Eye (tissue), 1 donor: ENCODE data around the gene COPB2.
"Not testable (repeated sequence)": the region's sequence is repeated elsewhere in the genome, so short reads cannot be mapped to it uniquely, and the experiment has no call there.

ENCODE experiments used
- DNase-seq: peaks from one replicate; pipeline ENCODE4 v3.0.0-alpha.2; 2015

The COPB2 gene

DNA sequence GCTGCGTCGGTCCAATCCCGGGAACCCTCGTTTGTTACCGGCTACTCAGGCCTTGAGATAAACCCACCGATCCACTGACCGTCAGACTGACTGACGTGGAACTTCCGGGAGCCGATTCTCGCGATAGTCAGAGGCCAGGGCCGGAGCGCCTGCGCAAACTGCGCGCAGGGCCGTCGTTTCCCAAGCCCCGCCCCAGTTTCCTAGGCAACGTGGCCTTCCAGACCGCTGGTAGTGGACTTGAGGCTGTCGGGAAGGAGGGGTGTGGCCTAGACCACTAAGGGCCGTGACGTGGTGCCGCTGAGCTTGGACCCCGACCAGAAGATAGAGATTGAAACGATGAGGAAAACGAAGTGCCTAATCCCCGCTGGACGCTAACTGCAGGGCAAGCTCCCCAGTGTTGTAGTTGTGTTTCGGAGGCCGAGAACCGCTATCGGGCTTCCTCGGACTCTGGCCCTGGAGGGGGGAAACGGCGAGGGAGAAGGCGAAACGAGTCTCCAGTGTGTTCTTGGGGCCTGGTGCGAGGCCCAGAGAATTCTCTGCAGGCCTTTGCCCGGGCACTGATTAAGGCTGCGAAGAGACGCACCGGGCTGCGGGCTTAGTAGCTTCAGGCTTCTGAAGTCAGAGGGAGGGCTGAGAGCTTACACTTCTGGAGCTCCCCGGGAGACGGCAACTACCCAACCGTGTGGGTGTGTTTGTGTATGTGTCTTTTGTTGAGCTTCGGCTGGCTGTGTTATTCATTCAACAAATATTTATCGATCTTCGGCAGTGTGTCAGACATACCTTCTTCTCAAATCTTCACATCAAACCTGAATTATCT is at the start of gene COPB2:
Gene COPB2, minus strand, starts transcription at position 96 of the 817 bp plus-strand sequence. CDS start 97 bp downstream, outside the sequence.
- DNase-seq, result peak; percentile 100

DNA sequence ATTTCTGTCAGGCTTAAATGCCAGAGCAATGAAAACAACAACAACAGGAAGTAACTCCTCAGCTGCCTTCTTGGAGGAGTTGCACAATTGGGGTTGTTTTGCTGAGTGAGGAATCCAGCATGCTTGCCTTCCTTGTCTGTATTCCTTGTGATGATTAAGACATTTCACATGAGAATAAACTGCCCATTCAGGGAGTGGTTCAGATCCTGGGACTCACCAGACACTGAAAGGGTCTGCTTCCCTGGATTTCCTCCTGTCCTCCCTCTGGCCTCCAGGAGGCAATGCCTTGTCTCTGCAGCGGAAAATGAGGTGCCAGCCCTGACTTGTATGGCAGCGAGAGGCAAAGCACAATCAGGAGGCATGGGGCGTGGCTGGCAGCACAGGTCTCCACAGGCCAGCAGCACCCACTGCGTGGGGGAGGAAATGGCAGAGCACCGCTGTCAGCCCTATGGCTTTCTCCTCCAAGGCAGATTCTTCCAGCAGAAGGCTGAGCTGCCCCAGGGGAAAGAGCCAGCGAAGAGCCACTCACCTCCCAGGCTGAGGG is 45.4 kb upstream of the COPB2 start:
- DNase-seq, result no peak

DNA sequence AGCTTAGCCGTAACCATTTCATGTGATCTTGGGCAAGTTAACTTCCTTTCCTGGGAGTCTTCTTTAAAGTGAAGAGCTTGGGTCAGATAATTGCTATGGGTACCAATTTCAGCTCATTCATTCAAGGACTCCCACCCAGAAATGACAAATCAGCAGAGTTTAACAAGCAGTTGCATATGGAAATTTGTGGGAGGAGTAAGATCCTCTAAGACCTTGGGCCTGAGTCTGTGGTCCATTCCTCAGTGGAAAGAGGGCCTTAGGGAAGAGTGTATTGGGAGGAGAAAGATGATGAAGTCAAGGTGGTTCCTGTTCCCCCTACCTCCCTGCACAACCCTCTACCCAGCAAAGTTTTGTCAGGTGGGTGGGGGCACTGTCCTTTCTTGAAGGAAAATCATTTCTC is 44.8 kb upstream of the COPB2 start:
- no peak for DNase-seq

DNA sequence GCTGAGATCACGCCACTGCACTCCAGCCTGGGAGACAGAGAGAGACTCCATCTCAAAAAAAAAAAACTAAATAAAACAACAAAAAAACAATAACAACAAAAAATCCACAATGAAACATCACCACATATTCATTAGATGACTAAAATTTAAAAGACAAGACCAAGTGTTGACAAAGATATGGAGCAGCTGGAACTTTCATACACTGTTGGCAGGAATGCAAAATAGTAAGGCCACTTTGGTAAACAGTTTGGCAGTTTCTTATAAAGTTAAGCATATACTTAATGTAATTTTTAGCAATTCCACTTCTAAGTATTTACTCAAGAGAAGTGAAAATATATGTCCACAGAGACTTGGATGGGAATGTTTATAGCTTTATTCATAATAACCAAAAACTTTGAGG is 43.6 kb upstream of the COPB2 start:
- no peak for DNase-seq

DNA sequence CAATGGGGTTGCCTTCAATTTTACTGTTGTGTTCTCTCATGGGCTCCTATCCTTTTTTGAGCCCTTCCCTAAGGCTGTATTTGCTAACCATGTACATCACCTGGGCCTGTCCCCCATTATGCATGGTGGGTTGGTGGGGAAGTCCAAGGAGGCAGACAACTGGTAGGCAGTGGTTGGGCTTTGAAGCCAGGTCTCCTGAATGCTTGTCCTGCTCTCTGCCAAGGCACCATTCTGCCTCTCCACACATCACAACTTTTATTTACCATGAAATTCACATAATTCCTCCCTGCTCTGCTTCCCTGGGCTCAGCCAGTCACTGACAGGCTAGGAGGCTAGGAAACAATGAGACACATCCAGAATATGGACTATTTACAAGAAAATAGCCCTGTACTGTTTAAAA is 41.0 kb upstream of the COPB2 start:
- no peak for DNase-seq

DNA sequence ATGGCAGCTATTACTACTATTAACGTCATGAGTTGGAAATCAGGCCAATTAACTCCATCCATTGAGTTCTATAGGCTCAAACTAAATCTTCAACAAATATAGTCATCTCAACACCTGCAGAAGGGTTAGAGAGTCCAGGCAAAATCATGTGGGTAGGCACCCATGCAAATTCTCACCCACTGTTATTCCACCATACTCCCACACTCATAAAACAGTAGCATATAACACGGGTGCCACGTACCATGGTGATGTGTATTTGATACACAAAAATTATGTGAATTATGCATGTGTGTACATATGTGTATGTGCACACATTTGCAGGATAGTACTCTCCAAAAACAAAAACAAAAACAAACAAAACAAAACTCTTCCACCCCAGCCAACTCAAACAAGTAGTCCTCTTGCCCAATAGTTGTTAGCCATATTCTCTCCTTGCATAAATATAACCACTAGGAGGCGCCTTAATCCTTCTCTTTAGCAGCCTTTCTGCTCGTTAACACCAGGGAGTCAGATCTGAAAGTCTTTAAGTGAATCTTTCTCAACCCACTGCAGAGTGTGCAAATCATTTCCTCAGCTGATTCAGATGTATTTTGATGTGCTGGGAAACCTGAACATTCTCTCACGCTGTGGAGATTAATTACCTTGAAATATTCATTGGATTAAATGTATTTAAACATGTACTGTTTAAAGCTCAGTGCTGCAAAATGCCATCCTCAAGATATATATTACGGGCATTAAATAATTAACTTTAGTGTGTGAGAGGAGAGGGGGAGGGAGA is 38.0 kb upstream of the COPB2 start:
- peak; percentile 94 for DNase-seq

DNA sequence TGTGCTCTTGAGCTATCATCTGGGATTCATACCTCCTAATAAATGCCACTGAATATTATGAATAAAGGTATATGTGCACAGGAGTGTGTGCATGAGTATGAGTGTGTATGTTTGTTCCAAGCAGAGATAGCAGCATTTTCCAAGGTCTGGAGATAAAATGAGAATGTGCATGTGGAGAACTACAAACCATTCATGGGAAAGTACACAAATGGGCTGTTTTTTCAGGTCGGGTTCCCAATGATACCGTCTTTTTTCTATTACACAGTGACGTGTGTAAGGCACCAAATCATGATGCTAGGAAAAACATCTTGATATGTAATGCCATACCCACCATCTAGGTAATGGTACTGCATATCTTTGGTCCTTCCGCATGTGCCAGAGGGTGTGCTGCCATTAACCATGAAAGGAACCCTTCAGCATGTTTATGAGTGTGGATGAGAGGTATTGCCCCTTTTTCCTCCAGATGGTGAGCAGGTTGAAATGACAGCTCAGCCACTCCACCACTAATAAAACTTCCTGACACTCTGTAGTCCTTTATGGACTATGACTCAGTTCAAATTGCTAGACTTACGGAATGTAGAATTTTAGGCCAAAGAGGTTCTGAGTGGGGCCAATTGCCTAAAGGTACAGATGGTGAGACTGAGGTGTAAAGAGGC is 36.4 kb upstream of the COPB2 start:
- no peak for DNase-seq

DNA sequence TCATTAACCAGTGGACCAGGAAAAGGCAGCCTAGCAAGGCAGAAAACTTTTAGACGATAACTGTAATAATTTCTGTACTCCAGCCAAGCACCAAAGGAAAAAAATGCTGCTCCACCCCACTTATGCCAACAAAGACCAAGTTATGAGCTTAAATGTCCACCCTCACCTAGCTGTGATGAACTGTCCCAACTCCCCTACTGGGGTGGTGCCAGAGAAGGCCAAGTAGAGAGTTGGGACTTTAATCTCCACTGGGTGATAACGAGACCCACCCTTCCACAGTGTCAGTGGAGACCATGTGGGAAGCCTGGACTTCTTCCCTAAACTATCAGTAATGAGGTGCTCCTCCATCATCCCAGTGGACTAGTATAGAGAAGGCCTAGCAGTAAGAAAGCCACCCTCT is 33.8 kb upstream of the COPB2 start:
- no peak for DNase-seq

DNA sequence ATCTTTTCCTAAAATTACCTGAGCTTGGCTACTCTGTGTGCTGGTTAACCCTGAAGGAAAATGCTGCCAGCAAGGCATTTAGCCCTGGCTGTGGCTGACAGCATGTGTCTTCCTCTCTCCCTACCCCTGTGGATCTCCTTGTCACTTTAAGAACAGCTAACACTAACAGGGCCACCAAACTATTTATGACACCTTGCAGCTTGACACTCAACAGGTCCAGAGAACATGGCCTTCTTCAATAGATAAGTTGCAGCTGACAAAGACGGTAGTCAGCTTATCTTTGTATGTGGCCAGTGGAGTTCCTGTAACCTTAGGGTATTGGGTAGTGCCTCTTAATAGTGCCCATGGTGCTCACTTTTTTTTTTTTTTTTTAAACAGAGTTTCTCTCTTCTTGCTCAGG is 32.0 kb upstream of the COPB2 start:
- DNase-seq, result no peak

DNA sequence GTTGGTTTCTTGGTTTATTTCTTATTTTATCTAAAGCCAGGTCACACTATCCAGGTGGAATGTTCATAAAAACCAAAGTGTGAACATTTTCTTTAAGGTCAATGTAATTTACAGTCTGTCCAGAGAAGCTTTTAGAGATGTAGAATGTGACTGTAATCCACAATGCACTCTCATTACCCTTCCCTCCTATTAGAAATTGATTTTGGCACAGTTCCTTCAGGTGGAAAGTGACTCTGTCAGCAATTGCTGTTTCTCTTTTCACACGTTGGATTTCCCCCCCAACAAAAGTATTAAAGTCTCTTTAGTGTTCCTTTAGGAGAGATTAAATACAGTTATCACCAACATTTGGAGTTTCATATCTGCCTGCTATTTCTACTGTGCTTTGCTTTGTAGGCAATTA is 31.6 kb upstream of the COPB2 start:
- DNase-seq, result no peak

DNA sequence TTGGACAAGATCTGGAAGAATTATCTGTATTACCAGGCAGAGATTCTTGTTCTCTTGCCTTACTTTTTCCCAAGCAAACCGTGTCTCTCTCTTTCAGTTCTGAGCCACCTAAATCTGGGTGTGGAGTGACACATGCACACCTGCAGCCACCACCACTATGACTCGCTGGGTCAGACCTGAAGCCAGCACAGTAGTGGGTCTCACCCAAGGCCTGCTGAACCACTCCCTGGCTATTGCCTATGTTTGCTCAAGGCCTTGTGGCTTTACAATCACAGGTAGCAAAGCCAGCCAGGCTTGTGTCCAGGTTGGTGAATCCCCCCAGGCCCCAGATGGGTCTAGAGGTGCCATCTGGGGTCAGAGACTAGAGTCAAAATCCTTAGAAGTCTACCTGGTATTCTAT is 28.7 kb upstream of the COPB2 start:
- DNase-seq, result no peak

DNA sequence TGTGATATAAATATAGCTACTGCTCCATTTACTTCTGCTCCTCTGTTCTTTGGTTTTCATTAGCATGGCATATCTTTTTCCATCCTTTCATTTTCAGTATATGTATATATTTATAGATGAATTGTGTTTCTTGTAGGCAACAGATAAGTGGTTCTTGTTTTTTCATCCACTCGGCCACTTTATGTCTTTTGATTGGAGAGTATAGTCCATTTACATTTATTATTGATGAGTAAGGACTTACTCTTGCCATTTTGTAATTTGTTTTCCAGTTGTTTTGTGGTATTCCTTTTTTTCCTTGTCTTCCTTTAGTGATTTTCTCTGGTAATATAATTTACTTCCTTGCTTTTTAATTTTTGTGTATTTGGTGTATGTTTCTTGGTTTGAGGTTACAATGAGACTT is 26.8 kb upstream of the COPB2 start:
- no peak for DNase-seq

DNA sequence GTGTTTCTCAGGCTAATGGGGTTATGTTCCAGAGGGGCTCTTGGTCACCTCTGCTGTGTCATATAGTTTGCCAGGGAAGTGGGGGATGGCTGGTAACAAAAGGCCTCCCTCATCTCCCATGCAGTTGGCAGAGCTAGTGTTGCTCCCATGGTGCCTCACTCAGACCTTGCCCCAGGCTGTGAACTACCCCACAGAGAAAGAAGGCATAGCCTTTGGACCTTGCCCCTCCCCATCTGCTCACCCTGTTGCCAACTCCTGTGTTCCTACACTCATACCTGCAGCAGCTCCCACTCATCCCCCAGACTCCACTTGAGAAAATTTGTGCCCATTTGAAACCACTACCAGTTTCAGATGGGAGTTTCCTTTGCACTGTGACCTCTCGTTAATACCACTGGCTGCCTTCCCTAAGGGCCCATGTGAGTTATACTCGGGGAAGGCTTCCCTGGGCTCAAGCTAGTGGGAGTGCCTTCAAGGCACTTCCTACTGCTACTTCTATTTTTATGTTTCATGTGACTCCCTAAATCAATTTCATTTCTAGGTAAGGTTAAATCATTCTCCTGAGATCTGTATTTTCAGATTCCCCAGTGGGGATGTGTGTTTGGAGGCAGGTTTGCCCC is 25.3 kb upstream of the COPB2 start:
- no peak for DNase-seq

DNA sequence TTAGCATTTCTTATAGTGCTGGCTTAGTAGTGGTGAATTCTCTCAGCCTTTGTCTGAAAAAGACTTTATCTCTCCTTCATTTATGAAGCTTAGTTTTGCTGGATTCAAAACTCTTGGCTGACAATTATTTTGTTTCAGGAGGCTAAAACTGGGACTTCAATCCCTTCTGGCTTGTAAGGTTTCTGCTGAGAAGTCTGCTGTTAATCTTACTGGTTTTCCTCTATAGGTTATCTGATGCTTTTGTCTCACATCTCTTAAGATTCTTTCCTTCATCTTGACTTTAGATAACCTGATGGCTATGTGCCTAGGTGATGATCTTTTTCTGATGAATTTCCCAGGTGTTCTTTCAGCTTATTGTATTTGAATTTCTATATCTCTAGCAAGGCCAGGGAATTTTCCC is 23.4 kb upstream of the COPB2 start:
- DNase-seq, result not testable (repeated sequence)

DNA sequence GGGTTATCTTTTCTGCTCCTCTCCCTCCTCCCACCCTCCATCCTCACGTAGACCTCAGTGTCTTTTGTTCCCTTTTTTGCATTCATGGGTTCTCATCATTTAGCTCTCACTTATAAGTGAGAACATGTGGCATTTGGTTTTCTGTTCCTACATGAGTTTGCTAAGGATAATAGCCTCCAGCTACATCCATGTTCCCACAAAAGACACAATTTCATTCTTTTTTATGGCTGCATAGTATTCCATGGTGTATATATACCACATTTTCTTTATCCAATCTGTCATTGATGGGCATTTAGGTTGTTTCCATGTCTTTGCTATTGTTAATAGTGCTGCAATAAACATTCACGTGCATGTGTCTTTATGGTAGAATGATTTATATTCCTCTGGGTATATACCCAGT is 11.7 kb upstream of the COPB2 start:
- not testable (repeated sequence) for DNase-seq

DNA sequence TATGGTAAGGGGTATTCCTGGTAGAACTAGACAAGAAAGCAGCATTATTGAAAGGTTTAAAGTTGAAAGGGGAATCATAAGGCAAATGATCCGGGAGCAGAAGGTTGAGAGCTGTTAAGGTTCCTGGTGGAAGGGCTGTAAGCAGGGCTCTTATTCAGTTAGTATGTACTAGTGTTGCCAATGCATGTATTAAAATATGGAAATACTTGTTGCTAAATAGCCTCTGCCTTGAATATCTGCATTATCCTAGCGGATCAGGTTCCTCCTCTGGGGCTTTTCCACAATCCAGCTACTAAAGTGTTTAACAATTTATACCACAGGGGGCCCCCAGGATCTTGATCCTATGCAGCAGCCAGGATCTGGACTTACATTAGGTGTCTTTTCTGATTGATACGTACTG is 7.3 kb upstream of the COPB2 start:
- no peak for DNase-seq

DNA sequence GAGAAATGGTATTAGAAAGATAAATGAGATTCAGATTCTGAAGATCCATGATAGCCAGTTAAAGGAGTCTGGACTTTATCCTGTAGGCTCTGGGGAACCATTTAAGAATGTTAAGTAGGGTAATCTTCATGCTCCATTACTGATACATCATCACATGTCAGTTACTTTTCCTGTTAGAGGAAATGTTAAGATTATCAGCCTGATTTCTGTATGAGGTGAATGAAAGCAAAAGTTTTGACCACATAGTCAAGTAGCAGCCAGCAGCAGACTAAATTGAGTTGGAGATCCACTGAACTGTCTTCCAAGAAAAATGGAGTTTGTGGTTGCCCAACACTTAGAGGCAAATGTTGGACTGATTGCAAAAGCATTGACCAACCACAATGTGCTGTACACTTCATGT is 4.7 kb upstream of the COPB2 start:
- no peak for DNase-seq

DNA sequence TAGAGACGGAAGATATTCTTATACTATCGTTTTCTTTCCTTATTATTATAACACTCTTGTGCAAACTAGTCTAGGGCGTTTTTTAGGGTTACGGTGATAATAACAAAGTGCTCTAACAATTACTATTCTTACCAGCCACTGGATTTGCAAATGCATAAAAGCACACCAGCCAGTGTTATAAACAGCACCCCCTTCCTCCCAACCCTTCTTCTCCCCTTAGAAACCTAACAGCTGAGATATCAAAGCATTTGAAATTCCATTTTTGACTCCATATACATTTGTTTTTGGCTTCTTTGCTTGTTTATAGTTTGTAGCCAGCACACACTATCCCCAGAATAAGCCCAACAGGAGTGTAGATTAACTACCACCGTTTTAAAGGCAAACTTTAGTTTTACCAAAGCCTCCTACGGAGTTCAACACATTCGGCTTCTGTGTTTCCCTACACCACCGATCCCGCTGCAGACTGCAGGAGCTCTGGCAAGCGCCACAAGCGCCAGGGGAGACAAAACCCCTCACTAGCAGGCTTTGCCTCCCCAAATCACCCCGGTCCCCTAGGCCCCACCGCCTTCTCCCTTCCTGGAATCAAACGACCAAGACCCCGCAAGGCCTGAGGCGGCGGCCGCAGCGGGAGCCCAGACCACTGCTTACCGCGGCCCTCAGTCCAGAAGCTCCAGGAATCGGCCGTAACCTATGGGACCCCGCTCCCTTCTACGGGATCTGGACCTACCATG is 461 bp downstream of the COPB2 start:
- DNase-seq, result no peak

DNA sequence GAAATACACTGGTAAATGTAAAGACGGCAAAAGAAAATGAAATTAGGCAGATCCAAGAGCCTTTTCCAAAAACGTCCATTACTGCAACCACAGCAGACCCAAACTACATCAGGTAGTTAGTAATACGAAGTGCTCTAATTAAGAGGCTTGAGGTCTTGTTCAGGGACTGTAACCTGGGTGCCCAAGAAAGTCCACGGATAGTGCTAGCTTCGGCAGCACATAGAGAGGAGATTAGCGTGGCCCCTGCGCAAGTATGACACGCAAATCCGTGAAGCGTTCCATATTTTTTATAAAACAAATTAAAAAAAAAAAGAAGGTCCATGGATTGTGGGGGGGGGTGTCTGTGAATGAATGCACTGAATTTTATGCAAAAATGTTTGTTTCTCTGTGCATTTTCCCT is 1.4 kb downstream of the COPB2 start:
- DNase-seq, result no peak

DNA sequence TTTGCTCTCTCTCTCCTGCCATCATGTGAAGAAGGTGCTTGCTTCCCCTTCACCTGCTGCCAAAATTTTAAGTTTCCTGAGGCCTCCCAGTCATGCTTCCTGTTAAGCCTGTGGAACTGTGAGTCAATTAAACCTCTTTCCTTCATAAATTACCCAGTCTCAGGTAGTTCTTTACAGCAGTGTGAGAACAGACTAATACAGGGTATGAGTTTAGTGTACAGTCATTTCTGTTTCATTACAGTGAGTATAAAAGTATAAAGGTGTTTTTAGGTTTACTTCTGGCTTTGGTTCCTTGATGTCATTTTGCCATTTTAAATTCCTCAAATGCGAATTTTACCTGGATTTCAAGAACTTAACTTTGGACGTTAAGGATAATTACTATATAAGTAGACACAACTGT is 7.2 kb downstream of the COPB2 start:
- not testable (repeated sequence) for DNase-seq

DNA sequence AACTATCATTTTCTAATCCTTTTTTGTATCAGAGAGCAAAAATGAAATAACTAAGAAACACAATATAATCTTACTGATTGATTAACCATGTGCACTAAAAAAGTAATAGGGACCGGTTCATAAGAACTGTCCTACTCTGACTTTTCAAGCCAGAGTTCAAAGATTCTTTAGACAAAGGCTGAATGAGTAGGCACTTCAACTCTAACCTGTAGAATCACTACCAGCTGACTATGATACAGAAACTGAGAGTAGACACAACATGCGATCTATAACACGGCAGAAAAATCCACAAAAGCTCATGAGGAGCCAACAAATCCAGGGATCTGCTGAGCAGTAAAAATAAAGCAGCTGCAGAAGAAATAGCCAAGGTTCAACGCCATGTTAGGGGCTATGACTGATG is 8.9 kb downstream of the COPB2 start:
- DNase-seq, result no peak

DNA sequence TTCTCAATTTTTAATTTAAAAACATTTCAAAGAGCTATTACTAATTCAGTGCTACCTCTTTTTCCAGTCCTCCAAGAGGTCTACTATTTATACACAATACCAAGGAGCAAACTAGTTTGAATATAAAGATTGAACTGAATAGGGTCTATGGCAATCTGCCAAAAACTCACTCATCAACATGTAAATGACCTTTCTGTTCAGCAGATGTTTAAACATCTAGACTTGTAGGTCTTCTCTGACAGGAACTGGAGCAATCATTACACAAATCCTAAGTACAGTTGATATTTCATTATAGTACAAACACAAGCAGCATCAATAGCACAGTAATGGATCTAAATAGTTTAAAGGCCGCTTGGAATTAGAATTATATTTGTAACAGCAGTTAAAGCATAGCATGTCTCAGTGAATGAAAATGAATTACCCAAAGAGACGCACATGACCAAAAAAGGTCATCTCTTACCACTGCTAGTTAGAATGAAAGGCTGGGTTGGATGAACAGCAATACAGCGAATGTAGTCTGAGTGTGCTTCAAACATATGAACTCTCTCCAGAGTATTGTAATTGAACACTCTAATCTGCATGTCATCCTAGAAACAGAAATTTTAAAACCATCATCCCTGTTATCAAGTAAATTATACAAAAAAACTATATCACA is 10.7 kb downstream of the COPB2 start:
- no peak for DNase-seq
